Astrocyte of the hippocampus (primary cell): ENCODE results near the gene EFNB2.

ENCODE experiments used
- DNase-seq: peaks from one replicate; pipeline ENCODE4 v3.0.0; 2011; ENCODE audit warnings: low read depth, low spot score

EFNB2 gene

GRCh38 chr13:106535552-106536243, at the start of gene EFNB2:
TSS of gene EFNB2 (minus strand) at chr13:106535662. CDS start at chr13:106534964, 698 bp downstream.
- DNase-seq, result peak; percentile 99

GRCh38 chr13:106581225-106581624, 45.8 kb upstream of the EFNB2 start:
- DNase-seq, result no peak

- DNase-seq, result no peak
These were observed 40.4 kb upstream of the EFNB2 start for GRCh38 chr13:106575896-106576295.

- DNase-seq, result peak; percentile 32
These were observed 38.4 kb upstream of the EFNB2 start for GRCh38 chr13:106573868-106574267.

GRCh38 chr13:106573284-106573846, 37.9 kb upstream of the EFNB2 start:
- DNase-seq, result no peak

GRCh38 chr13:106570299-106570852, 34.9 kb upstream of the EFNB2 start:
- peak; percentile 34 for DNase-seq

- DNase-seq, result no peak
These were observed 34.0 kb upstream of the EFNB2 start for GRCh38 chr13:106569233-106570095.

GRCh38 chr13:106568299-106569003, 33.0 kb upstream of the EFNB2 start:
- DNase-seq, result no peak

GRCh38 chr13:106567474-106568298, 32.2 kb upstream of the EFNB2 start, which contains the start of gene ARGLU1:
TSS of gene ARGLU1 (minus strand) at chr13:106568137. CDS start at chr13:106567919, 218 bp downstream.
- peak; percentile 98 for DNase-seq

- DNase-seq, result peak; percentile 64
These were observed 31.4 kb upstream of the EFNB2 start for GRCh38 chr13:106566641-106567473.

GRCh38 chr13:106565127-106565775, 29.8 kb upstream of the EFNB2 start:
- DNase-seq, result no peak

- DNase-seq, result no peak
These were observed 26.8 kb upstream of the EFNB2 start for GRCh38 chr13:106562301-106562700.

- peak; percentile 70 for DNase-seq
These were observed 26.2 kb upstream of the EFNB2 start for GRCh38 chr13:106561551-106562170.

- no peak for DNase-seq
These were observed 25.4 kb upstream of the EFNB2 start for GRCh38 chr13:106560821-106561220.

- DNase-seq, result no peak
These were observed 23.1 kb upstream of the EFNB2 start for GRCh38 chr13:106558527-106558926.

GRCh38 chr13:106555631-106556328, 20.3 kb upstream of the EFNB2 start:
- DNase-seq, result no peak

- no peak for DNase-seq
These were observed 16.3 kb upstream of the EFNB2 start for GRCh38 chr13:106551751-106552150.

- DNase-seq, result no peak
These were observed 15.9 kb upstream of the EFNB2 start for GRCh38 chr13:106551350-106551749.
